Endothelial cell of umbilical vein (primary cell): Measurements from ENCODE around the gene GNAQ. TPM values are rescaled to one million over a fixed set of nuclear protein-coding genes. Genes with fewer than 3 reads are reported as not detected.

ENCODE experiments used
- BruUV-seq: library from RNA; stranded (reverse); fragments of 400-500 nt; replicated peaks from 2 replicates; lab custom pipeline; 2021; lab: Mats Ljungman, UMichigan
- CTCF ChIA-PET: fragments of 300-600, 350-600 bp; sonication (Branson Sonifier 250); formaldehyde crosslinking; loops from one replicate; lab custom pipeline; 2021; ENCODE audit warnings: antibody characterized with exemption, inconsistent platforms; lab: Charles Lee
- POLR2A ChIA-PET: fragments of 300-600, 350-600 bp; sonication (Branson Sonifier 250); formaldehyde crosslinking; loops from one replicate; lab custom pipeline; 2021; ENCODE audit warnings: antibody characterized with exemption, inconsistent platforms; lab: Charles Lee
- DNase-seq: peaks from one replicate; pipeline ENCODE4 v3.0.0-alpha.2; 2011; ENCODE audit warnings: low read depth, low spot score
- FAIRE-seq: peaks from 2 replicates; lab custom pipeline; 2011; peaks lifted over from hg19 to GRCh38; lab: Jason Lieb, UNC
- H2AFZ ChIP-seq: 2 replicates; pipeline ENCODE4 v1.6.0; 2012; ENCODE audit warnings: low read depth, low read length, control low read depth, inconsistent platforms
- H3K27ac ChIP-seq: 2 replicates; pipeline ENCODE4 v1.5.1; 2011; ENCODE audit warnings: low read depth, mild to moderate bottlenecking, control low read depth, low read length, moderate library complexity; ENCODE audit not compliant: insufficient read depth
- H3K27me3 ChIP-seq, 2 experiments: 2 replicates each; pipeline versions ENCODE4 v1.6.0 to v1.6.1; 2011; ENCODE audit warnings: low read length in 2 of 2, mixed read lengths in 1 of 2; ENCODE audit not compliant: control insufficient read depth in 2 of 2, insufficient read depth in 2 of 2
- H3K36me3 ChIP-seq, 2 experiments: 2 replicates in 1 of 2; 3 replicates in 1 of 2; pipeline ENCODE4 v1.5.1; 2011; ENCODE audit warnings: low read length in 2 of 2, mild to moderate bottlenecking in 1 of 2, moderate library complexity in 1 of 2; ENCODE audit not compliant: control insufficient read depth in 2 of 2, insufficient read depth in 2 of 2; ENCODE audit errors: extremely low read depth in 1 of 2
- H3K4me1 ChIP-seq: 3 replicates; pipeline ENCODE4 v1.5.1; 2011; ENCODE audit warnings: mild to moderate bottlenecking, low read length; ENCODE audit not compliant: control insufficient read depth, insufficient read depth; ENCODE audit errors: extremely low read depth
- H3K4me2 ChIP-seq: 2 replicates; pipeline ENCODE4 v1.6.1; 2011; ENCODE audit warnings: low read length, control low read depth, mixed read lengths; ENCODE audit not compliant: insufficient read depth
- H3K4me3 ChIP-seq, 3 experiments: fragments of 200-600 bp in 1 of 3; sonication (generic), shearing (Covaris generic) in 1 of 3; replicated peaks in 1 of 3; 2 replicates each; pipeline ENCODE4 v1.5.1; 2011 to 2016; ENCODE audit warnings: control low read depth in 3 of 3, low read length in 3 of 3, mild to moderate bottlenecking in 2 of 3, inconsistent platforms in 1 of 3, low read depth in 1 of 3, moderate library complexity in 1 of 3; ENCODE audit not compliant: insufficient read depth in 1 of 3
- H3K79me2 ChIP-seq: 2 replicates; pipeline ENCODE4 v1.6.0; 2012; ENCODE audit warnings: low read length, inconsistent platforms; ENCODE audit not compliant: control insufficient read depth, insufficient read depth
- H3K9ac ChIP-seq: replicated peaks from 2 replicates; pipeline ENCODE3; 2011; ENCODE audit warnings: low read length, control low read depth; ENCODE audit not compliant: insufficient read depth; ENCODE audit errors: extremely low read depth
- H3K9me1 ChIP-seq: replicated peaks from 3 replicates; pipeline ENCODE4 v1.6.0; 2011; ENCODE audit warnings: mild to moderate bottlenecking, low read length; ENCODE audit not compliant: control insufficient read depth, insufficient read depth; ENCODE audit errors: extremely low read depth
- H3K9me3 ChIP-seq: replicated peaks from 2 replicates; pipeline ENCODE4 v1.5.1; 2012; ENCODE audit warnings: low read length, inconsistent platforms; ENCODE audit not compliant: control insufficient read depth, insufficient read depth
- H4K20me1 ChIP-seq: replicated peaks from 2 replicates; pipeline ENCODE3; 2011; ENCODE audit warnings: mild to moderate bottlenecking, low read length; ENCODE audit not compliant: control insufficient read depth, insufficient read depth; ENCODE audit errors: extremely low read depth
- EZH2 ChIP-seq: IDR thresholded peaks from 2 replicates; pipeline ENCODE4 v1.6.1; 2012; ENCODE audit warnings: borderline replicate concordance, low read depth, mild to moderate bottlenecking, moderate library complexity, low read length, inconsistent platforms; ENCODE audit not compliant: severe bottlenecking
- FOS ChIP-seq: IDR thresholded peaks from 2 replicates; pipeline ENCODE4 v1.6.1; 2011; ENCODE audit warnings: mild to moderate bottlenecking, low read length, moderate library complexity, borderline replicate concordance; ENCODE audit not compliant: insufficient read depth
- GATA2 ChIP-seq: IDR thresholded peaks from 2 replicates; pipeline ENCODE4 v1.7.0; 2011; ENCODE audit warnings: low read depth, mild to moderate bottlenecking, moderate library complexity, mixed read lengths, low read length; ENCODE audit not compliant: insufficient read length, insufficient read depth
- JUN ChIP-seq: IDR thresholded peaks from 2 replicates; pipeline ENCODE4 v1.6.1; 2011; ENCODE audit warnings: borderline replicate concordance, low read depth; ENCODE audit not compliant: insufficient read length, insufficient read depth
- MAX ChIP-seq: IDR thresholded peaks from 2 replicates; pipeline ENCODE4 v1.6.1; 2011; ENCODE audit not compliant: insufficient read depth, insufficient read length
- POLR2A ChIP-seq: IDR thresholded peaks from 2 replicates; pipeline ENCODE4 v1.6.1; 2012; ENCODE audit warnings: low read depth, mild to moderate bottlenecking, control low read depth, low read length
- POLR2AphosphoS5 ChIP-seq: IDR thresholded peaks from 2 replicates; pipeline ENCODE4 v1.6.1; 2012; ENCODE audit warnings: low read depth, mild to moderate bottlenecking, control low read depth, low read length, moderate library complexity; ENCODE audit not compliant: insufficient read depth
- dilution Hi-C: fragments of 300-500 bp; cut with MboI; formaldehyde crosslinking; loops from one replicate; pipeline ENCODE4 v1.15.0; 2019; ENCODE audit warnings: low sequenced_read_pairs; ENCODE audit not compliant: extremely low pct_ligation_motif_present
- intact Hi-C: fragments of 100-400 bp; cut with micrococcal nuclease; formaldehyde crosslinking; loops from one replicate; pipeline ENCODE4 v1.10.0; 2022
- polyA plus RNA-seq, 4 experiments: library from polyadenylated mRNA; depleted of rRNA in 3 of 4; stranded (reverse) in 3 of 4; unstranded in 1 of 4; fragments of >200 nt; gene quantifications; 2 replicates each; pipeline versions ENCODE4 v1.2.1 to v1.2.3, GENCODE V29; 2011 to 2012; ENCODE audit warnings: missing spikeins in 1 of 4
- total RNA-seq: library from RNA; stranded (reverse); gene quantifications from 2 replicates; pipeline ENCODE4 v1.2.3, GENCODE V29; 2021

GNAQ gene
- total and polyA plus RNA-seq, 2 donors (not counting 3 experiments of a cell fraction or from before 2014, with no cell fraction given), result 26.1 to 67.3 TPM

- H3K4me1 ChIP-seq, result peaks cover 17% of the 10 kb centered on the region
- H3K27me3 ChIP-seq, result no peaks in the 10 kb centered on the region
- TF ChIP-seq JUN (no peak), EZH2 (no peak), GATA2 (no peak), FOS (no peak), POLR2A (no peak), POLR2AphosphoS5 (no peak), MAX (no peak)
- H3K36me3 ChIP-seq, result no peaks in the 10 kb centered on the region
- ChIA-PET POLR2A (no interaction called here), CTCF (interaction anchor here (0.6 to 1.5 kb wide), 3 partner anchors 17 to 32 kb away, joined by 3 to 7 read pairs (median 3); no protein-coding TSS in a partner anchor)
- dilution Hi-C loops (no loop called here), intact Hi-C loops (loop anchor here (1.0 kb wide), 1 partner anchor 11 kb away; no protein-coding TSS in a partner anchor)
- BruUV-seq, result no TSS peak
- H3K9ac ChIP-seq, result no peak overlapping the region
- H3K9me3 ChIP-seq, result no peaks in the 10 kb centered on the region
- no peak overlapping the region for H3K27ac ChIP-seq
- H4K20me1 ChIP-seq, result peaks cover 12% of the 10 kb centered on the region
- no peak overlapping the region for H2AFZ ChIP-seq
- no peak overlapping the region for H3K4me3 ChIP-seq
- H3K9me1 ChIP-seq, result no peaks in the 10 kb centered on the region
- FAIRE-seq (no peak), DNase-seq (peak; percentile 46)
- H3K4me2 ChIP-seq, result peak overlapping the region; percentile 34
- H3K79me2 ChIP-seq, result peaks cover 89% of the 10 kb centered on the region
Measured at GRCh38 chr9:78010445-78010844, 21.2 kb downstream of the GNAQ start.

- Histone ChIP-seq H3K27me3 (no peaks in the 10 kb centered on the region), H3K27ac (no peak overlapping the region), H3K36me3 (no peaks in the 10 kb centered on the region), H3K9me3 (no peaks in the 10 kb centered on the region), H2AFZ (no peak overlapping the region), H3K4me2 (no peak overlapping the region), H3K4me1 (peaks cover 22% of the 10 kb centered on the region), H4K20me1 (peaks cover 10% of the 10 kb centered on the region), H3K9ac (no peak overlapping the region), H3K4me3 (no peak overlapping the region), H3K9me1 (no peaks in the 10 kb centered on the region), H3K79me2 (peaks cover 90% of the 10 kb centered on the region)
- CTCF ChIA-PET, result no interaction called here
- dilution Hi-C loops, result no loop called here
- FAIRE-seq (no peak), DNase-seq (no peak)
- no peak for TF ChIP-seq POLR2A
- intact Hi-C loops, result no loop called here
- no TSS peak for BruUV-seq
- POLR2A ChIA-PET, result no interaction called here
Measured at GRCh38 chr9:78009186-78009585, 22.4 kb downstream of the GNAQ start.
